ENCODE results near the gene RPRD1B.

The RPRD1B gene

DNA sequence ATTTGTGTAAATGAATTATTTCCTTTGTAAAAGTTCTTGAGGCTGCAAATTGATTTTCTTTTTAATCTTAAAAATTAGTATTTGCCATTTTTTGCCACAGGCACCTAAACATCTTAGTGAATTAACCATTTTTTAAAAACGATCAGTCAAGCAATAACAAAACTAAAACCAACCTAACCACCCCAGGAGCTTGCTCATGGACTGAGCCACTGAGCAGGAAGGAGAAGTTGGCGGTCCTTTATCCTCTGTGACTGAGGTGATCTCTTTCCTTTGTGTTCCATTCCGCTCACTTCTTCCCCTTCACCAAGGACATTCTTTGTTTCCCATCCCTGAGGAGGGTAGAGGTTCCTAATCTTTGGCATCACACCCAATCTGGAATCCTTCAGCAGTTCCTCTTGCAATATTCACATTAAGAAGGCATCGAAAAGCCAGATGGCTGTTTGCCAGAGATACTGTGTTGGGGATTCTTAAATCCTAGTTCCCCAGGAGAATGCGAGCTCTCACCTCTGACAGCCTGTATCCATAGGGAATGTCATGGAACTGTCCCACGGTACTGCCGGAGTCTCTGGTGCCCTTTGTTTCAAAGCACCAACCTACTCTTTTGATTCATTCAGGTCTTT is 30.5 kb downstream of the RPRD1B start:
- DNase-seq (ENCODE audit: low read depth): no peak
- no peak overlapping the region for H3K4me3 ChIP-seq (ENCODE audit: low read length)
- H3K9me3 ChIP-seq (ENCODE audit: control insufficient read depth, low read length): no peaks in the 10 kb centered on the region
- no peak overlapping the region for H3K9ac ChIP-seq (ENCODE audit: low read length)
- no peaks in the 10 kb centered on the region for H3K4me1 ChIP-seq (ENCODE audit: control insufficient read depth, insufficient read depth, low read length)
- H3K36me3 ChIP-seq (ENCODE audit: control insufficient read depth, insufficient read depth, low read length, severe bottlenecking): peaks cover 98% of the 10 kb centered on the region
- no peaks in the 10 kb centered on the region for H3K27me3 ChIP-seq (replicated peaks; ENCODE audit: control insufficient read depth, insufficient read depth, low read length)

DNA sequence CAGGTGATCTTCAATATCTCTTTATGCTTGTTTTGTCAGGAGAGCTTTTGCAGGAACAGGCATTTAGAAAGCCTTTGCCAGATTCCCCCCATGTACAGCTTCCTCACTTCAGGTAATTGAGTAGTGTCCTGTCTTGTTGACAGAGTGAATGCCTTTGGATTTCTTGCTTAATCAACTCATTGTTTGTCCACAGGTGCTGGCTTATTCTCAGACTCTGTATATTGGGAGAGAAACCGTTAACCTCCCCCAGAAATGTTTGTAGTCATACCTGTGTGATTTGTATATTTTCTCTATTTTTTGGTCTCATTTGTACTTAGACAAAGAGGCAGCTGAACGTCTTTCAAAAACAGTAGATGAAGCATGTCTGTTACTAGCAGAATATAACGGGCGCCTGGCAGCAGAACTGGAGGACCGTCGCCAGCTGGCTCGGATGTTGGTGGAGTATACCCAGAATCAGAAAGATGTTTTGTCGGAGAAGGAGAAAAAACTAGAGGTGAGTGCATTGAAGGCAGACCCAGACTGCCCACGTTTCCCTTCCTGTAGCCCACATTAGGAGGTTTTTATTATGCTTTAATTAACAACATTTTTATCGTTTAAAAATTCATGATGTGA is 32.3 kb downstream of the RPRD1B start:
- H3K9ac ChIP-seq (ENCODE audit: low read length): no peak overlapping the region
- H3K36me3 ChIP-seq (ENCODE audit: control insufficient read depth, insufficient read depth, low read length, severe bottlenecking): peaks cover 98% of the 10 kb centered on the region
- H3K4me3 ChIP-seq (ENCODE audit: low read length): no peak overlapping the region
- no peaks in the 10 kb centered on the region for H3K4me1 ChIP-seq (ENCODE audit: control insufficient read depth, insufficient read depth, low read length)
- H3K9me3 ChIP-seq (ENCODE audit: control insufficient read depth, low read length): no peaks in the 10 kb centered on the region
- no peak for DNase-seq (ENCODE audit: low read depth)
- no peaks in the 10 kb centered on the region for H3K27me3 ChIP-seq (replicated peaks; ENCODE audit: control insufficient read depth, insufficient read depth, low read length)

DNA sequence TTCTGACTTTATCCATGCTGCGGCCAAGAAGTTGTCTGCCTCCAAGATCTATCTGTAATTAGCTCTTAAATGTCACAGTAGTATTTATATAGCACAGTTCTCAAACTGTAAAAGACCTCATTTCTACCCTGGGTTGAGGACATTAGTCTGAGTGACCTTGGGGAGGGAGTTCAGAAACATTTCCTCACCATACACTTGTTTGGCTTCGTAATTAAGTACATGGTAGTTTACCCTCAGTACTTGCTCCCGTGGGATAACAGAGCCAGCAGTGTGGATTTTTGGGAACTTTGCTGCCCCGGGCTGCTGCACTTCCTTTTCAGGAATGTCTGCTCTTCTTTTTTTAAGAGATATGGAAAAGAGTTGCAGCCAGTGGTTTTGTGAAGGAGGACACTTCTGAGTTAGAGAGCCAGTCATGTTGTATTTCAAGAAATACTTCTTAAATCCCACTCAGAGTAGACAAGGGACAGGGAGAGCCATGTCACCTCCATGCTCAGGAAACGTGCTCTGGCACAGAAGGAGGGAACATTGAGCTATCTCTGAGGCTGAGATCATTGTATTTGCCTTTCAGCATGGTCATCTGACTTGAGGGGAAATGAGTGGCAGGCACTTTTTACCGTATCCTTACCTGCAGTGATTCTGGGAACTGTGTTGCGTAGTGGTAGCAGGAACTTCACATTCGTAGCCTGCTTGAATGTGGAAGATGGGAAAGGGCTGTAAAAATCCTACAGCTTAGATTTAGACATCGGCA is 33.6 kb downstream of the RPRD1B start:
- Histone ChIP-seq H3K36me3 (ENCODE audit: control insufficient read depth, insufficient read depth, low read length, severe bottlenecking) (peaks cover 98% of the 10 kb centered on the region), H3K9ac (ENCODE audit: low read length) (no peak overlapping the region), H3K4me1 (ENCODE audit: control insufficient read depth, insufficient read depth, low read length) (no peaks in the 10 kb centered on the region), H3K4me3 (ENCODE audit: low read length) (no peak overlapping the region), H3K27me3 (replicated peaks; ENCODE audit: control insufficient read depth, insufficient read depth, low read length) (no peaks in the 10 kb centered on the region), H3K9me3 (ENCODE audit: control insufficient read depth, low read length) (no peaks in the 10 kb centered on the region)
- no peak for DNase-seq (ENCODE audit: low read depth)

DNA sequence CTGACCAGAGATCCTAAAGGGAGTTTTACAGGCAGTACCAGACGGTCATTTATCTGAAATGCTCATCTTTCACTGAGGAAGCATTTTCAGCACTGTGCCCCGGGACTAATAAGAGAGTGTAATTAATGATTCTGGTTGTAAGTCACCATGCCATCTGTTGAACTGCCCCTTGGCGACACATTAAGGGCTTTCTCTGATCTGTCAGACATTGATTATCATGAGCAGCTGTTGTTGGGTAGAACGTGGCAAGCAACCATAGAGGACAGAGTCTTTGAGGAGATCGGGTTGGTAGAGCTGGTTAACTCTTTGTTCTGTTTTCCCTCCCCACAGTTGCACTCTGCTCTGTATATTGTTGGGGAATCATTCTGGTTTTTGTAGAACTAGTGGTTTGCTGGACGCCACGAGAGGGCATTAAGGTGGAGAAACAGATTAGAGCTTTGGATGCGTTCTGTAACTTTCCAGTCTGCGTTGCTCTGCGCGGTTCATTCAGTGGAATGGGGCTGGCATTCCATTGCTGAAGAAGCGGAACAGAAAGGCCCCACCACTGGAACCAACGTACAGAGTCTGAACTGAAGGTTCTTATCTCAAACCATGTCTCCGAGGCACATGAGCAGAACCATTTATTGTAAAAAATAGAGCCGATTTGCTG is 34.3 kb downstream of the RPRD1B start:
- Histone ChIP-seq H3K4me3 (ENCODE audit: low read length) (no peak overlapping the region), H3K4me1 (ENCODE audit: control insufficient read depth, insufficient read depth, low read length) (peaks cover 4% of the 10 kb centered on the region), H3K36me3 (ENCODE audit: control insufficient read depth, insufficient read depth, low read length, severe bottlenecking) (peaks cover 98% of the 10 kb centered on the region), H3K9me3 (ENCODE audit: control insufficient read depth, low read length) (no peaks in the 10 kb centered on the region), H3K27me3 (replicated peaks; ENCODE audit: control insufficient read depth, insufficient read depth, low read length) (no peaks in the 10 kb centered on the region), H3K9ac (ENCODE audit: low read length) (no peak overlapping the region)
- DNase-seq (ENCODE audit: low read depth): no peak

DNA sequence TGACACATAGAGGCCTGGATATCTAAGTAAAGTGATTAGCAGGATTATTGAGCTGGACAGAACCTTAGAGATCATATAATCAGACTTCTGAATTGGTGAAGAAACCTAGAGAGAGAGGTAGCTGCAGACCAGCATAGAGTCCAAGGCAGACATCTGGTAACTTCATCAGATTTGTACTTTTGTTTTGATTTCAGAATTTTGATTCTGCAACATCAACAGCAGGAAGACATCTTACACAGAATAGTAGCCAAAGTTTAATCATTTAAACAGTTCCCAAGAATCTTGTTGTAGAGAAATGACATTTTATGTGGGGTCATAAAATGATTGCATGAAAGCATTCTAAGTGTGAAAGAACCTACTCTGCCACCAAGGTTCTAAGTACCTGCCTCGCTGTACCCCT is 39.4 kb downstream of the RPRD1B start:
- no peak for DNase-seq (ENCODE audit: low read depth)
- Histone ChIP-seq H3K27me3 (replicated peaks; ENCODE audit: control insufficient read depth, insufficient read depth, low read length) (no peaks in the 10 kb centered on the region), H3K36me3 (ENCODE audit: control insufficient read depth, insufficient read depth, low read length, severe bottlenecking) (peaks cover 62% of the 10 kb centered on the region)

DNA sequence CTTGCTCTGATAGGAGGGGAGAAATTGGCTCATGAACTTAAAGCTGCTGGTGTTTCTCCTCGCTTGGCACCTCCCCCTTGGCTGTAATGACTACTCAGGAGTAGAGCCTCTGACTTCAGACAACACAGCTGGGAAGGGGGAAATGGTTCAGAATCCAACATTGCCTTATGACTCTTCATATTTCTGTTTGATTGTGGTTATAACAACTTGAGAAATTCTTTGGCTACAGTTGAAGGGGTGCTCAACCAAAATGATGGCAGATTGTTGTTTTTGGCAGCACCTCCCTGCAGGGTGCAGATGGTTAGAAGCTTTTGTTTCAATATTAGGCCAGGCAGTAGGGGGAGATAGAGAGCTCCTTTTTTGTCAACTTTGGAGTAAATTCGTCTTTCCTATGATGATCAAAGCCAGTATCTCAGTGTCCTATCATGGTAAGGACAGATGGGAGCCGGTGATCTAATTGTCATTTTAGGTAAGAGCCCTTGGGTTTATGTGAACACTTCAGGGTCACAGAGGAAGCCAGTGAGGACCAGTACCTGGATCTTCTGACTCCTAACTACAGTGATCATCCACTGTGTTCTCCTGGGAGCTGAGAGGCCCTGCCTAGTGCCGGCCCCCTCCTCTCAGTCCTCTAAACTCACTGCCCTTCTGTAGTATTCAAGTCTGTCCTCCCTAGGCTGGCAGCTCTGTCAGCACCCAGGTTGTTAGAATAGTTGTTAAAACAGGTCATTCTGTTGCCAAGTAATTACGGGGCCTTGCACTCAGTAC is 39.9 kb downstream of the RPRD1B start:
- H3K4me1 ChIP-seq (ENCODE audit: control insufficient read depth, insufficient read depth, low read length): peaks cover 38% of the 10 kb centered on the region
- H3K9me3 ChIP-seq (ENCODE audit: control insufficient read depth, low read length): no peaks in the 10 kb centered on the region
- H3K27me3 ChIP-seq (replicated peaks; ENCODE audit: control insufficient read depth, insufficient read depth, low read length): no peaks in the 10 kb centered on the region
- H3K36me3 ChIP-seq (ENCODE audit: control insufficient read depth, insufficient read depth, low read length, severe bottlenecking): peaks cover 58% of the 10 kb centered on the region
- no peak overlapping the region for H3K4me3 ChIP-seq (ENCODE audit: low read length)
- no peak overlapping the region for H3K9ac ChIP-seq (ENCODE audit: low read length)
- peak; percentile 95 for DNase-seq (ENCODE audit: low read depth)

More for the DNA sequence above, 39.4 kb downstream of the RPRD1B start:
- H3K9ac ChIP-seq (ENCODE audit: low read length): no peak overlapping the region
- no peak overlapping the region for H3K4me3 ChIP-seq (ENCODE audit: low read length)
- no peaks in the 10 kb centered on the region for H3K9me3 ChIP-seq (ENCODE audit: control insufficient read depth, low read length)
- H3K4me1 ChIP-seq (ENCODE audit: control insufficient read depth, insufficient read depth, low read length): peaks cover 38% of the 10 kb centered on the region

DNA sequence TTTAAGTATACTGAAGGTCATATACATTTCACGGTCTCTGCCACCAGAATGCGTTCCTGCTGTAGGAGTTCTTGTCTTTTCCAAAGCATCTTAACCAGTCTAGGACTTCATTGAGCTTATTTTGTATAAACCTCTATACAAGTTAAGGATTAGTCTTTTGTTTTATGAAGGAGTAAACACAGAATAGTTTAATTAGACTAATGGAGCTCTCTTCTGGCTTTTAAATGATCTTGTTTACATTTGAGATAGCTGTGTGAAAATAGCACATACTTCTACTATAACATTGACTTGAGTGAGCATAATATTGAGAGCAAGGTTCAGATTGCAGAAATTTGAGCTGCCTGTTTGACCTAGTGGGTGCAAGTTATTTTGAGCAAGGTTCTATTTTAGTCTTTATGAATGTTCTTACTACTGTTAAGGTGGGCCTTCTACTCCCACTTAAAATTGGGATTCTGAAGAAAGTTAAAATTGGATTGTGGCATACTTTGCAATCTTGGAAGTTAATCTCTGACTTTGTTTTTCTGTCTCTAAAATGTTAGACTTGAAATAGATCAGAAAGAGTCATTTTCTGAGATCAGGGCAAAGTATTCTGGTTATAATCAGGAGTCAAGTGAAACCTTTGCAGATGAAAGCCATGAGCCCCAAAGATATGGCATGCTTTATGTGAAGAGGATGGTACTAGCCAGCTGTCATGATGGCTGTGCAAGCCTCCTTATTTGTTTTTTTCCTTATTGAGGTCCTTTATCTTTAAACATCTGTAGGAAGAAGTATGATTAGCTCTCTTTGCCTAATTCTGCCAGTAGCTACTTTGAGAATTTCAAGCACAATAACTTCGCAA is 41.8 kb downstream of the RPRD1B start:
- peak; percentile 59 for DNase-seq (ENCODE audit: low read depth)

DNA sequence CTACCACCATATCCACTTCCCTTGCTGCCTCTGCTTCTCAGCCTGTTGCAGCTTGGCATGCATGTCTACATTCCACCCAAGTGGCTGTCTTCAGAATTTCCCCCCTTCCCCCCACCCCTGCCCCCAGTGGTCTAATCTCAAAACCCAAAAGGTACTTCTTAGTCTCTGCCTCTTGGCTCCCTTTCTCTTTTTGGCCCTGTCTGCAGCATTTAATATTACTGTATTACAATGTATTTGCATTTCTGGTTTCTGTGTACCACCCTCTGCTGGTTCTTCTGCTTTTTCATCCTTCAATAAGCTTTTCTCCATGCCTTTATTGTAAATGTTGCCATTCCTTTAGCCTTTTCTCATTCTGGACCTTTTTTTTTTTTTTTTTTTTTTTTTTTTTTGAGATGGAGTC is 43.0 kb downstream of the RPRD1B start:
- Histone ChIP-seq H3K4me3 (ENCODE audit: low read length) (no peak overlapping the region), H3K9me3 (ENCODE audit: control insufficient read depth, low read length) (no peaks in the 10 kb centered on the region), H3K4me1 (ENCODE audit: control insufficient read depth, insufficient read depth, low read length) (peaks cover 38% of the 10 kb centered on the region), H3K36me3 (ENCODE audit: control insufficient read depth, insufficient read depth, low read length, severe bottlenecking) (peaks cover 41% of the 10 kb centered on the region), H3K27me3 (replicated peaks; ENCODE audit: control insufficient read depth, insufficient read depth, low read length) (no peaks in the 10 kb centered on the region), H3K9ac (ENCODE audit: low read length) (no peak overlapping the region)
- no peak for DNase-seq (ENCODE audit: low read depth)

More for the DNA sequence above, 41.8 kb downstream of the RPRD1B start:
- Histone ChIP-seq H3K9ac (ENCODE audit: low read length) (peak overlapping the region; percentile 28), H3K9me3 (ENCODE audit: control insufficient read depth, low read length) (no peaks in the 10 kb centered on the region), H3K4me1 (ENCODE audit: control insufficient read depth, insufficient read depth, low read length) (peaks cover 38% of the 10 kb centered on the region), H3K4me3 (ENCODE audit: low read length) (peak overlapping the region; percentile 35), H3K36me3 (ENCODE audit: control insufficient read depth, insufficient read depth, low read length, severe bottlenecking) (peaks cover 49% of the 10 kb centered on the region), H3K27me3 (replicated peaks; ENCODE audit: control insufficient read depth, insufficient read depth, low read length) (no peaks in the 10 kb centered on the region)

DNA sequence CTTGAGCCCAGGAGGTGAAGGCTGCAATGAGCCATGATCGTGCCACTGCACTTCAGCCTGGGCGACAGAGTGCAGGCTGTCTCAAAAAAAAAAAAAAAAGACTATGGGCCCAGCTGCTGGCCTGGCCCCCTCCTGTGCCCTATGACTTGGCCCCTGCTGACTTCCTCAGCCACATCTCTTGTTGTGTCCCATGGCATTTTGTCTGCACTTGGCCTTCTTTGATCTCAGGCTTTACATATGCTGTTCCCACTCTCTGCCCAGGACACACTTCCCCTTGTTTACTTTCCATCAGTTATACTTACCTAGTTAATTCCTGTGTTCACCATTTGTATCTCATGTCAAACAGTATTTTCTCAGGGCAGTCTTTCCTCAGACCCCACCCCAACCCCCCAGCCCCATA is 44.5 kb downstream of the RPRD1B start:
- Histone ChIP-seq H3K36me3 (ENCODE audit: control insufficient read depth, insufficient read depth, low read length, severe bottlenecking) (peaks cover 33% of the 10 kb centered on the region), H3K4me3 (ENCODE audit: low read length) (no peak overlapping the region), H3K9ac (ENCODE audit: low read length) (no peak overlapping the region), H3K9me3 (ENCODE audit: control insufficient read depth, low read length) (no peaks in the 10 kb centered on the region), H3K4me1 (ENCODE audit: control insufficient read depth, insufficient read depth, low read length) (peaks cover 31% of the 10 kb centered on the region), H3K27me3 (replicated peaks; ENCODE audit: control insufficient read depth, insufficient read depth, low read length) (no peaks in the 10 kb centered on the region)
- DNase-seq (ENCODE audit: low read depth): no peak

DNA sequence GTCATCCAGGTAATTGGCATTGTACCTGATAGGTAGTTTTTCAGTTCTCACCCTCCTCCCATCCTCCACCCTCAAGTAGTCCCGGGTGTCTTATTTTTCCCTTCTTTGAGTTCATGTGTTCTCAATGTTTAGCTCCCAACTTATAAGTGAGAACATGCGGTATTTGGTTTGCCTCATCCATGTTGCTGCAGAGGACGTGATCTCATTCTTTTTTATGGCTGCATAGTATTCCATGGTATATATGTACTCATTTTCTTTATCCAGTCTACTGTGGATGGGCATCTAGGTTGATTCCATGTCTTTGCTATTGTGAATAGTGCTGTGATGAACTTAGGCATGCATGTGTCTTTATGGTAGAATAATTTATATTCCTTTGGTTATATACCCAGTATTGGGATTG is 45.8 kb downstream of the RPRD1B start:
- H3K27me3 ChIP-seq (replicated peaks; ENCODE audit: control insufficient read depth, insufficient read depth, low read length): no peaks in the 10 kb centered on the region
- DNase-seq (ENCODE audit: low read depth): no peak
- H3K9me3 ChIP-seq (ENCODE audit: control insufficient read depth, low read length): no peaks in the 10 kb centered on the region
- H3K4me1 ChIP-seq (ENCODE audit: control insufficient read depth, insufficient read depth, low read length): peaks cover 19% of the 10 kb centered on the region
- H3K36me3 ChIP-seq (ENCODE audit: control insufficient read depth, insufficient read depth, low read length, severe bottlenecking): peaks cover 35% of the 10 kb centered on the region
- H3K9ac ChIP-seq (ENCODE audit: low read length): no peak overlapping the region
- H3K4me3 ChIP-seq (ENCODE audit: low read length): no peak overlapping the region

Data from adipocyte (in vitro differentiated cells).